Neuronal stem cell (in vitro differentiated cells): ENCODE results near the gene CD86.

Source experiments
- DNase-seq: peaks from one replicate; pipeline ENCODE4 v3.0.0-alpha.2; 2013; ENCODE audit warnings: low spot score
- H2AFZ ChIP-seq: one replicate; pipeline ENCODE4 v1.6.1; 2013; ENCODE audit warnings: mild to moderate bottlenecking, low read length, inconsistent platforms
- H2AK5ac ChIP-seq: 2 replicates; pipeline ENCODE4 v1.6.1; 2013; ENCODE audit warnings: low read depth, mild to moderate bottlenecking, inconsistent platforms, low read length, moderate library complexity, mixed read lengths
- H2BK120ac ChIP-seq: 2 replicates; pipeline ENCODE4 v1.6.1; 2013; ENCODE audit warnings: low read depth, mild to moderate bottlenecking, inconsistent platforms, low read length, moderate library complexity, mixed read lengths
- H2BK12ac ChIP-seq: one replicate; pipeline ENCODE4 v1.6.1; 2013; ENCODE audit warnings: low read length, inconsistent platforms
- H2BK15ac ChIP-seq: 2 replicates; pipeline ENCODE4 v1.6.1; 2013; ENCODE audit warnings: mild to moderate bottlenecking, low read length, inconsistent platforms, mixed read lengths
- H2BK5ac ChIP-seq: one replicate; pipeline ENCODE4 v1.6.1; 2013; ENCODE audit warnings: inconsistent platforms, mild to moderate bottlenecking, low read length, moderate library complexity
- H3K14ac ChIP-seq: one replicate; pipeline ENCODE4 v1.6.1; 2013; ENCODE audit warnings: low read length, inconsistent platforms
- H3K18ac ChIP-seq: 2 replicates; pipeline ENCODE4 v1.6.1; 2013; ENCODE audit warnings: low read length, inconsistent platforms
- H3K23ac ChIP-seq: 2 replicates; pipeline ENCODE4 v1.6.1; 2013; ENCODE audit warnings: low read depth, mild to moderate bottlenecking, mixed read lengths, low read length, inconsistent platforms; ENCODE audit not compliant: poor library complexity
- H3K27ac ChIP-seq: replicated peaks from 3 replicates; pipeline ENCODE4 v1.5.1; 2013; ENCODE audit warnings: low read length, inconsistent platforms
- H3K27me3 ChIP-seq, 3 experiments: 2 replicates each; pipeline ENCODE4 v1.6.1; 2013; ENCODE audit warnings: low read length in 3 of 3, mild to moderate bottlenecking in 2 of 3, inconsistent platforms in 1 of 3, low read depth in 1 of 3, mixed read lengths in 1 of 3, moderate library complexity in 1 of 3; ENCODE audit not compliant: control insufficient read depth in 3 of 3, insufficient read depth in 3 of 3
- H3K36me3 ChIP-seq, 2 donors: replicated peaks in 1 of 2; 2 replicates each; pipeline ENCODE4 v1.6.1; 2013; ENCODE audit warnings: low read length in 2 of 2; ENCODE audit not compliant: control insufficient read depth in 2 of 2, insufficient read depth in 2 of 2
- H3K4ac ChIP-seq: 2 replicates; pipeline ENCODE4 v1.6.1; 2013; ENCODE audit warnings: inconsistent platforms, mild to moderate bottlenecking, low read length, moderate library complexity
- H3K4me1 ChIP-seq, 2 donors: 1 replicate in 1 of 2; 2 replicates in 1 of 2; pipeline ENCODE4 v1.6.1; 2013; ENCODE audit warnings: low read length in 2 of 2, low read depth in 1 of 2; ENCODE audit not compliant: control insufficient read depth in 2 of 2, insufficient read depth in 1 of 2
- H3K4me2 ChIP-seq: one replicate; pipeline ENCODE4 v1.6.1; 2013; ENCODE audit warnings: mild to moderate bottlenecking, low read length, inconsistent platforms; ENCODE audit not compliant: insufficient read depth, poor library complexity, severe bottlenecking
- H3K4me3 ChIP-seq, 2 donors: 2 replicates each; pipeline ENCODE4 v1.5.1; 2013; ENCODE audit warnings: low read length in 2 of 2, mild to moderate bottlenecking in 2 of 2, inconsistent platforms in 1 of 2, moderate library complexity in 1 of 2
- H3K79me1 ChIP-seq: one replicate; pipeline ENCODE4 v1.6.1; 2013; ENCODE audit warnings: low read depth, mild to moderate bottlenecking, inconsistent platforms, low read length, moderate library complexity
- H3K9ac ChIP-seq: one replicate; pipeline ENCODE4 v1.6.1; 2013; ENCODE audit warnings: mild to moderate bottlenecking, low read depth, low read length, inconsistent platforms; ENCODE audit not compliant: poor library complexity
- H3K9me3 ChIP-seq, 2 donors: replicated peaks in 1 of 2; 2 replicates each; pipeline versions ENCODE3 to v1.6.1; 2013; ENCODE audit warnings: low read length in 2 of 2, mild to moderate bottlenecking in 2 of 2, inconsistent platforms in 1 of 2, low read depth in 1 of 2, mixed read lengths in 1 of 2, moderate library complexity in 1 of 2; ENCODE audit not compliant: control insufficient read depth in 2 of 2, insufficient read depth in 1 of 2
- H4K8ac ChIP-seq: one replicate; pipeline ENCODE4 v1.6.1; 2013; ENCODE audit warnings: low read depth, mild to moderate bottlenecking, inconsistent platforms, low read length, moderate library complexity
- H4K91ac ChIP-seq: one replicate; pipeline ENCODE4 v1.6.1; 2013; ENCODE audit warnings: low read length, low read depth, mild to moderate bottlenecking, inconsistent platforms; ENCODE audit not compliant: poor library complexity
- WGBS, 2 donors: extraction: QIAGEN DNeasy Blood & Tissue Kit; methylation state at CpG; one replicate each; pipeline ENCODE4 v1.1.7; 2013; ENCODE audit warnings: missing lambda C conversion rate in 2 of 2, mixed read lengths in 1 of 2; ENCODE audit not compliant: insufficient read length in 2 of 2, insufficient replicate concordance in 1 of 2; ENCODE audit errors: extremely low coverage in 2 of 2; 5-methylcytosine and 5-hydroxymethylcytosine counted together

The CD86 gene

DNA sequence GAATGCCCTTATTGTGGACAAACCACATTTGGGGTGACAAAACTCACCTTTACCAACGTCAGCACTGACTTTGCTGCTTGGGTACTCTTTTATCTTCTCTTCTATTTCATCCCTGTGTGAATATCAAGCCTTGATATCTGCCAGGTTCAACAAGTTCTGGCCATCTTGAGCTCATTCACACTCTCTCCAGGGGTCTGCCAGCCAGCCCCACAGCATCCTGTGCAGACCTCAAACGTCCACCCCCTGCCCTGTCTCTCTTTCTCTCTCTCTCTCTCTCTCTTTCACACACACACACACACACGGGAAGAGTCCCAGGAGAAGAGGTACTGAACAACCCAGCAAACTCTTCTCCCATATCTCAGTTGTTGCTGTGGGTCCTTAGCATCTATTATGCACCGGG is 43.8 kb upstream of the CD86 start:
- Histone ChIP-seq H3K23ac (no peak overlapping the region), H3K4ac (no peak overlapping the region), H3K4me3 (no peak overlapping the region), H2AK5ac (no peak overlapping the region), H2BK120ac (no peak overlapping the region), H2BK12ac (no peak overlapping the region), H2BK5ac (no peak overlapping the region), H3K27me3 (peaks cover 0 to 13% (median 0%) of the 10 kb centered on the region in 3 experiments), H3K9me3 (no peaks in the 10 kb centered on the region), H3K18ac (no peak overlapping the region), H4K91ac (no peak overlapping the region), H3K9ac (no peak overlapping the region), H3K79me1 (no peaks in the 10 kb centered on the region), H3K36me3 (no peaks in the 10 kb centered on the region), H3K4me1 (peaks cover 0 to 2% of the 10 kb centered on the region in 2 donors), H4K8ac (no peak overlapping the region), H3K27ac (no peak overlapping the region), H2BK15ac (no peak overlapping the region), H3K14ac (no peak overlapping the region), H2AFZ (peak overlapping the region; percentile 40), H3K4me2 (no peak overlapping the region)
- WGBS, 2 donors, result no CpG with 5 or more reads among the region's 4 CpGs
- DNase-seq, result no peak

DNA sequence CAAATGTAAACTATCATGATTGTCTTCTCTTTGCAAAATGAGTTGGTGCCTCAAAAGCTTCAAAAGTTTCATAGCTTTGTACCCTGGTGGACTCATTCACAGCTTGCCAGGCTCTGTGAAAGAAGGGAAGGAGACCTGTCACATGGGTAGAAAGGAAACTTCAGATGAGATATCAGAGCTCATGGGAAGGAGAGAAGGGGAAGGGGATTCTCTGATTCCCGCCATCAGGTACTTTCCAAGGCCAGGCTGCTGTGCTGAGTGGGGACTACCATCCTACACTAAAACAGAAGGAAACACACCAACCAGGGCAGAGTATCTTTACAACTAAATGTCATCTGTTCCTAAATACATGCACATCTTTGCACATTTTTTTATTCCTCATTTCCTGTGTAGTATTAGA is 42.3 kb upstream of the CD86 start:
- Histone ChIP-seq H2BK15ac (no peak overlapping the region), H3K4me2 (no peak overlapping the region), H3K27me3 (peaks cover 0 to 13% (median 0%) of the 10 kb centered on the region in 3 experiments), H3K9ac (no peak overlapping the region), H3K36me3 (no peaks in the 10 kb centered on the region), H2BK120ac (no peak overlapping the region), H2BK5ac (no peak overlapping the region), H4K8ac (no peak overlapping the region), H3K4ac (no peak overlapping the region), H3K14ac (no peak overlapping the region), H3K23ac (no peak overlapping the region), H3K79me1 (no peaks in the 10 kb centered on the region), H2AFZ (no peak overlapping the region), H3K9me3 (no peaks in the 10 kb centered on the region), H2BK12ac (no peak overlapping the region), H3K4me3 (no peak overlapping the region), H3K18ac (no peak overlapping the region), H4K91ac (no peak overlapping the region), H2AK5ac (no peak overlapping the region), H3K27ac (no peak overlapping the region), H3K4me1 (peaks cover 0 to 2% of the 10 kb centered on the region in 2 donors)
- no CpG with 5 or more reads among the region's 1 CpG for WGBS, 2 donors
- no peak for DNase-seq

DNA sequence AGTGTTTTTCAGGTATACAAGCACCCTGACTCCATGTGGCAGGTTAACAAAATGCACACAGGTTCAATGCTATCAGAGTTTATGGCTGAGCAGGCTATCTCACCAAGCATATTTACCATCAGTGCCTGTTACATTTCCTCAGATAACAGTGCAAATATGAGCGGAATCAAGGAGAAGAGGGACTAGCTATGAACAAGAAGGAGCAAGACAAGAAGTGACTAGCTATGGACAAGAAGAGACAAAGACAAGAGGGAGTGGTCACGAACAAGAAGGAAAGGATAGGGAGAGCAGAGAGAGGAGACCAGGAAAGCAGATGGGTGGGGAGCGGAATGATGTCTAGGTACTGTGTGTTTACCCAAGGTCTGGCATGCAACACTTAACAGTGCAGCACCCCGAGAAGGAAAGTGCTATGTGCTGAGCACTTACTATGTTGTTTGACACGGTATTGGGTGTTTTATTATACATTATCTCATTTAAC is 41.7 kb upstream of the CD86 start:
- Histone ChIP-seq H2AK5ac (no peak overlapping the region), H3K4me2 (no peak overlapping the region), H3K4ac (no peak overlapping the region), H3K14ac (no peak overlapping the region), H4K8ac (no peak overlapping the region), H4K91ac (no peak overlapping the region), H3K9me3 (no peaks in the 10 kb centered on the region), H3K4me3 (no peak overlapping the region), H3K27me3 (peaks cover 0 to 13% (median 0%) of the 10 kb centered on the region in 3 experiments), H3K18ac (no peak overlapping the region), H3K36me3 (no peaks in the 10 kb centered on the region), H2BK15ac (no peak overlapping the region), H2BK12ac (no peak overlapping the region), H3K23ac (no peak overlapping the region), H2BK120ac (no peak overlapping the region), H2BK5ac (no peak overlapping the region), H3K79me1 (no peaks in the 10 kb centered on the region), H3K4me1 (peaks cover 0 to 2% of the 10 kb centered on the region in 2 donors), H3K9ac (no peak overlapping the region), H3K27ac (no peak overlapping the region), H2AFZ (no peak overlapping the region)
- no peak for DNase-seq
- WGBS, 2 donors, result no CpG with 5 or more reads among the region's 5 CpGs

DNA sequence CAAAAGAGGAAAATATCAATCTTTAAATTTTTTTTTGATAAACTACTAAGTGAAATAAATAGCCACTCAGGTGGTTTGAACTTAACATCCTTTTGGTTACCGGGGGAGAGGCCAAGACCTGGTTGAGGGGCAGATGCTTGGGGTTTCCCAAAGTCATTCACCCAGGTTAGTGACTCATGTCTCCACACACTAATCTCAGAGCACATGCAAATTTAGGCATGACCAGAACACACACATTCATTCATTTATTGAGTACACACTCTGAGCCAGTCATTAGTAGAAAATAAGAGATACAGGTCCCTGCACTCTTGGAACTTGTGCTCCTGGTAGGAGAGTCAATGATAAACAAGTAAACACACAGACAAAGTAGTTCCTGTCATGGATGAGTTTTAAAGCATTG is 40.4 kb upstream of the CD86 start:
- Histone ChIP-seq H4K8ac (no peak overlapping the region), H2BK12ac (no peak overlapping the region), H2BK5ac (no peak overlapping the region), H2BK15ac (no peak overlapping the region), H3K4me1 (peaks cover 0 to 1% of the 10 kb centered on the region in 2 donors), H3K4me2 (no peak overlapping the region), H3K27ac (no peak overlapping the region), H2AK5ac (no peak overlapping the region), H3K79me1 (no peaks in the 10 kb centered on the region), H4K91ac (no peak overlapping the region), H3K9ac (no peak overlapping the region), H3K4ac (no peak overlapping the region), H3K18ac (no peak overlapping the region), H3K27me3 (peaks cover 0 to 13% (median 0%) of the 10 kb centered on the region in 3 experiments), H3K14ac (no peak overlapping the region), H3K9me3 (no peaks in the 10 kb centered on the region), H3K23ac (no peak overlapping the region), H2BK120ac (no peak overlapping the region), H2AFZ (no peak overlapping the region), H3K4me3 (no peak overlapping the region), H3K36me3 (no peaks in the 10 kb centered on the region)
- no peak for DNase-seq
- no CpG with 5 or more reads among the region's 1 CpG for WGBS, 2 donors
